HCT116 (cell line): Measurements from ENCODE around the gene TMEM202. TPM values are rescaled to one million over a fixed set of nuclear protein-coding genes. Genes with fewer than 3 reads are reported as not detected.

Experiments used
- ATAC-seq: fragments of 200-7000 bp; cut with Tn5 transposase; 2 replicates; pipeline ENCODE4 v1.9.1; 2020; ENCODE audit warnings: mild to moderate bottlenecking, moderate library complexity
- BruUV-seq: library from RNA; stranded (reverse); fragments of 400-500 nt; replicated peaks from 2 replicates; lab custom pipeline; 2021; lab: Mats Ljungman, UMichigan
- CTCF ChIA-PET: fragments of 300-600 bp; sonication (Branson Sonifier 250); formaldehyde crosslinking; loops from one replicate; lab custom pipeline; 2021; ENCODE audit warnings: antibody characterized with exemption; lab: Charles Lee
- POLR2A ChIA-PET: fragments of 300-600, 350-600 bp; sonication (Branson Sonifier 250); formaldehyde crosslinking; loops from one replicate; lab custom pipeline; 2021; ENCODE audit warnings: antibody characterized with exemption; lab: Charles Lee
- RAD21 ChIA-PET, 2 experiments: fragments of 300-600 bp; sonication (Branson Sonifier 250); formaldehyde crosslinking; loops; one replicate each; lab custom pipeline; 2023; ENCODE audit warnings: low total read pairs in 2 of 2; ENCODE audit not compliant: uncharacterized antibody in 2 of 2, unreplicated experiment in 2 of 2, low non-redundant PET in 1 of 2; lab: Charles Lee
- DNase-seq: peaks from one replicate; pipeline ENCODE4 v3.0.0-alpha.2; 2010; ENCODE audit warnings: low read depth, low spot score
- H2AFZ ChIP-seq: fragments of 200-600 bp; shearing (Covaris generic), sonication (generic); 2 replicates; pipeline ENCODE4 v1.6.1; 2017; ENCODE audit warnings: low read depth, mixed run types, mixed read lengths, antibody characterized with exemption, low read length; ENCODE audit not compliant: poor library complexity, severe bottlenecking
- H3K27ac ChIP-seq: 2 replicates; pipeline ENCODE4 v1.5.1; 2012; ENCODE audit warnings: low read depth, low read length
- H3K27me3 ChIP-seq: fragments of 200-600 bp; sonication (generic); 2 replicates; pipeline ENCODE4 v1.6.1; 2016; ENCODE audit warnings: mixed run types, low read length, mixed read lengths; ENCODE audit not compliant: insufficient read depth
- H3K36me3 ChIP-seq, 2 experiments: fragments of 200-500 bp in 1 of 2; fragments of 200-600 bp in 1 of 2; sonication (Bioruptor generic) in 1 of 2; sonication (generic) in 1 of 2; 2 replicates each; pipeline versions ENCODE4 v1.5.1 to v1.6.1; 2014 to 2016; ENCODE audit warnings: low read length in 2 of 2, inconsistent platforms in 1 of 2, mixed read lengths in 1 of 2, mixed run types in 1 of 2; ENCODE audit not compliant: insufficient read depth in 2 of 2, control insufficient read depth in 1 of 2
- H3K4me1 ChIP-seq, 2 experiments: fragments of 200-600 bp in 1 of 2; sonication (generic) in 1 of 2; 2 replicates each; pipeline versions ENCODE4 v1.5.1 to v1.6.1; 2012 to 2017; ENCODE audit warnings: low read length in 2 of 2, inconsistent platforms in 1 of 2, mild to moderate bottlenecking in 1 of 2, mixed read lengths in 1 of 2, mixed run types in 1 of 2, moderate library complexity in 1 of 2; ENCODE audit not compliant: insufficient read depth in 2 of 2, control insufficient read depth in 1 of 2
- H3K4me2 ChIP-seq: fragments of 200-600 bp; sonication (generic); 2 replicates; pipeline ENCODE4 v1.6.1; 2017; ENCODE audit warnings: mixed run types, low read length, mixed read lengths
- H3K4me3 ChIP-seq, 2 experiments: fragments of 200-600 bp in 1 of 2; sonication (generic) in 1 of 2; replicated peaks in 1 of 2; 2 replicates each; pipeline ENCODE4 v1.5.1; 2011 to 2016; ENCODE audit warnings: low read length in 2 of 2, control low read depth in 1 of 2, low read depth in 1 of 2, mild to moderate bottlenecking in 1 of 2, mixed read lengths in 1 of 2, mixed run types in 1 of 2
- H3K79me2 ChIP-seq: fragments of 200-600 bp; sonication (generic); 2 replicates; pipeline ENCODE4 v1.6.1; 2017; ENCODE audit warnings: mild to moderate bottlenecking, mixed run types, low read length, moderate library complexity, mixed read lengths; ENCODE audit not compliant: insufficient read depth
- H3K9ac ChIP-seq: fragments of 200-600 bp; sonication (generic); 2 replicates; pipeline ENCODE4 v1.6.1; 2016; ENCODE audit warnings: low read length, mixed read lengths
- H3K9me2 ChIP-seq: fragments of 200-600 bp; sonication (generic), shearing (Covaris generic); 2 replicates; pipeline ENCODE4 v1.6.1; 2017; ENCODE audit warnings: mixed run types, mild to moderate bottlenecking, moderate library complexity; ENCODE audit not compliant: insufficient read depth
- H3K9me3 ChIP-seq, 2 experiments: fragments of 200-500 bp in 1 of 2; fragments of 200-600 bp in 1 of 2; sonication (Bioruptor generic) in 1 of 2; sonication (generic) in 1 of 2; 2 replicates each; pipeline ENCODE4 v1.6.1; 2014 to 2017; ENCODE audit warnings: low read length in 2 of 2, mixed read lengths in 2 of 2, inconsistent platforms in 1 of 2, low read depth in 1 of 2, mild to moderate bottlenecking in 1 of 2, mixed run types in 1 of 2, moderate library complexity in 1 of 2; ENCODE audit not compliant: control insufficient read depth in 1 of 2, insufficient read depth in 1 of 2
- H4K20me1 ChIP-seq: fragments of 200-600 bp; sonication (generic), shearing (Covaris generic); 2 replicates; pipeline ENCODE4 v1.6.1; 2017; ENCODE audit warnings: mixed run types, mild to moderate bottlenecking, moderate library complexity; ENCODE audit not compliant: insufficient read depth
- ATF3 ChIP-seq: IDR thresholded peaks from 2 replicates; pipeline ENCODE4 v1.6.1; 2012
- CBX3 ChIP-seq: IDR thresholded peaks from 2 replicates; pipeline ENCODE4 v1.6.1; 2012; ENCODE audit warnings: low read depth
- CEBPB ChIP-seq: IDR thresholded peaks from 2 replicates; pipeline ENCODE4 v1.6.1; 2012; ENCODE audit warnings: low read depth
- EGR1 ChIP-seq: IDR thresholded peaks from 2 replicates; pipeline ENCODE4 v1.6.1; 2012; ENCODE audit warnings: low read depth
- ELF1 ChIP-seq: IDR thresholded peaks from 2 replicates; pipeline ENCODE4 v1.6.1; 2012; ENCODE audit warnings: low read depth, borderline replicate concordance
- EZH2 ChIP-seq: fragments of 200-600 bp; sonication (generic); IDR thresholded peaks from 2 replicates; pipeline ENCODE4 v1.6.1; 2017; ENCODE audit warnings: antibody characterized with exemption, mixed run types
- EZH2phosphoT487 ChIP-seq: fragments of 200-600 bp; IDR thresholded peaks from 2 replicates; pipeline ENCODE4 v1.6.1; 2018; ENCODE audit warnings: antibody characterized with exemption, borderline replicate concordance
- FOSL1 ChIP-seq: IDR thresholded peaks from 2 replicates; pipeline ENCODE4 v1.6.1; 2012; ENCODE audit warnings: low read depth
- JUND ChIP-seq: IDR thresholded peaks from 2 replicates; pipeline ENCODE4 v1.6.1; 2012
- MAX ChIP-seq: IDR thresholded peaks from 2 replicates; pipeline ENCODE4 v1.6.1; 2012
- POLR2AphosphoS5 ChIP-seq: IDR thresholded peaks from 2 replicates; pipeline ENCODE4 v1.6.1; 2011; ENCODE audit warnings: mild to moderate bottlenecking, low read depth, low read length, moderate library complexity
- REST ChIP-seq: IDR thresholded peaks from 2 replicates; pipeline ENCODE4 v1.6.1; 2012; ENCODE audit warnings: low read depth
- SIN3A ChIP-seq: IDR thresholded peaks from 2 replicates; pipeline ENCODE4 v1.6.1; 2012; ENCODE audit warnings: low read depth
- SP1 ChIP-seq: IDR thresholded peaks from 2 replicates; pipeline ENCODE4 v1.6.1; 2012; ENCODE audit warnings: low read depth
- SRF ChIP-seq: IDR thresholded peaks from 2 replicates; pipeline ENCODE4 v1.6.1; 2012; ENCODE audit warnings: low read depth
- TCF7L2 ChIP-seq: IDR thresholded peaks from 2 replicates; pipeline ENCODE4 v1.7.0; 2011; ENCODE audit warnings: borderline replicate concordance, inconsistent platforms; ENCODE audit not compliant: insufficient read depth, insufficient read length; ENCODE audit errors: extremely low read depth
- YY1 ChIP-seq: IDR thresholded peaks from 2 replicates; pipeline ENCODE4 v1.6.1; 2011; ENCODE audit warnings: low read length, low read depth, moderate library complexity, mild to moderate bottlenecking; ENCODE audit not compliant: insufficient replicate concordance; ENCODE audit errors: extremely low read depth
- ZBTB33 ChIP-seq: IDR thresholded peaks from 2 replicates; pipeline ENCODE4 v1.6.1; 2011; ENCODE audit warnings: mild to moderate bottlenecking, low read length, moderate library complexity; ENCODE audit not compliant: insufficient replicate concordance; ENCODE audit errors: extremely low read depth
- ZFX ChIP-seq: fragments of 450-650 bp; IDR thresholded peaks from 2 replicates; pipeline ENCODE4 v1.6.1; 2017
- intact Hi-C: fragments of 100-400 bp; cut with micrococcal nuclease; formaldehyde crosslinking; loops from 2 replicates; pipeline ENCODE4 v1.10.0; 2022
- total RNA-seq: library from RNA; stranded (reverse); gene quantifications from one replicate; pipeline ENCODE4 v1.2.1, GENCODE V29; 2021; ENCODE audit not compliant: unreplicated experiment

TMEM202 gene
- total RNA-seq, 1 experiment from 2014 or later = not detected

GRCh38 chr15:72398648-72399047, 543 bp downstream of the TMEM202 start:
- no peak for TF ChIP-seq YY1
- TF ChIP-seq EZH2 = no peak
- no peak for TF ChIP-seq SP1
- no peak for TF ChIP-seq EZH2phosphoT487
- TF ChIP-seq SRF = no peak
- no peak for TF ChIP-seq JUND
- no peak for TF ChIP-seq REST
- TF ChIP-seq ELF1 = no peak
- TF ChIP-seq FOSL1 = no peak
- TF ChIP-seq ATF3 = no peak
- no peak for TF ChIP-seq SIN3A
- no peak for TF ChIP-seq MAX
- TF ChIP-seq ZBTB33 = no peak
- TF ChIP-seq EGR1 = no peak
- no peak for TF ChIP-seq CBX3
- TF ChIP-seq POLR2AphosphoS5 = no peak
- no peak for TF ChIP-seq CEBPB
- no peak for TF ChIP-seq ZFX
- TF ChIP-seq TCF7L2 = no peak
- TF ChIP-seq, all 23 proteins: peak for 0
- Histone ChIP-seq H3K36me3 (no peaks in the 10 kb centered on the region), H3K9ac (no peak overlapping the region), H3K9me2 (no peaks in the 10 kb centered on the region), H2AFZ (no peak overlapping the region), H3K4me1 (no peaks in the 10 kb centered on the region), H3K4me2 (no peak overlapping the region), H4K20me1 (no peaks in the 10 kb centered on the region), H3K27ac (no peak overlapping the region), H3K9me3 (no peaks in the 10 kb centered on the region), H3K27me3 (peaks cover 25% of the 10 kb centered on the region), H3K79me2 (no peaks in the 10 kb centered on the region), H3K4me3 (no peak overlapping the region)
- ChIA-PET POLR2A (no interaction called here), RAD21 (no interaction called here), CTCF (no interaction called here)
- intact Hi-C loops = no loop called here
- ATAC-seq = no peak
- BruUV-seq = no TSS peak
- no peak for DNase-seq
